GM21576 (cell line): ENCODE data around the gene PDXDC1.
A peak's percentile ranks its signal among the peaks of the same experiment; 100 is the strongest.
"Not testable (repeated sequence)": the region's sequence is repeated elsewhere in the genome, so short reads cannot be mapped to it uniquely, and the experiment has no call there.

Experiments used
- ATAC-seq: cut with Tn5 transposase; IDR thresholded peaks from one replicate; pipeline ENCODE4 v1.9.1; 2021; ENCODE audit warnings: mild to moderate bottlenecking, moderate library complexity; ENCODE audit not compliant: unreplicated experiment

Gene PDXDC1

GRCh38 chr16:15057681-15058417 is 83.0 kb downstream of the PDXDC1 start:
- no peak for ATAC-seq

- ATAC-seq: no peak
Measured at GRCh38 chr16:15059324-15059723, 84.5 kb downstream of the PDXDC1 start.

GRCh38 chr16:15062085-15062810 is 87.4 kb downstream of the PDXDC1 start:
- ATAC-seq: not testable (repeated sequence)

DNA sequence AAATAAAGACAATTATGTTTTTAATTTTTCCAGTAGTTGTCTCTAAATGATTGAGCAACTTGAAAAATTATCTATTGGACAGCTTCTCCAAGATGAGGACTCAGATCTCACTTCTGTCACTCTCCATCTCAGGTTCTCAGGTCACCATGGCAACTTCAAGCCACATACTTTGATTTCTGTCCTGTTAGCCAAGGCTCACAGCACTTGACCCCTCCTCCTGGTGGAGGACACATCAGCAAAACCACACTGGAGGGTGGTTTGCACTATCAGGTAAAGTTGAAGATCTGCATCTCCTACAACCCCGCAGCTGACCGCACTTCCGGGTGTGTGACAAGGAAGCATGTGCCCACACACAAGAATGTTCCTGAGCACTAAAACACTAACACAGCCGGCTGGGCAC is 91.1 kb downstream of the PDXDC1 start:
- ATAC-seq: not testable (repeated sequence)

DNA sequence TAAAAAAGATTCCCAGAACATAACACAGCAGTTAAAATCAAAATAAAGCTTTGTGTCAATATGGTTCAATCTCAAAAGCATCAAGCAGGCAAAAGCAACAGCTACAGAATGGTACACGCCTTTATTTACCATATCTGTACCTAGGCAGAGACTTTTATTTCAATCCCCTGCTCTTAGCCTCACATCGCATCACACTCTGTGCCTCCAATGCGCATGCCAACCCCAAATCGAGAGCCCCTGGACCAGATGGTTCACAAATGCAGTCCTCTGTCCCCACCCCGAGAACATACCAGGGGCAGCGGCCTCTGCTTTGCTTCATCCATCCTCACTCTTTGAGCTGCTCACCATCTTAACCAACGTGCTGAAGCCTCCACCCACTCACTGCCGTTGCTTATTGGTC is 91.9 kb downstream of the PDXDC1 start:
- not testable (repeated sequence) for ATAC-seq

- ATAC-seq: not testable (repeated sequence)
Measured at GRCh38 chr16:15071013-15071412, 96.2 kb downstream of the PDXDC1 start.

DNA sequence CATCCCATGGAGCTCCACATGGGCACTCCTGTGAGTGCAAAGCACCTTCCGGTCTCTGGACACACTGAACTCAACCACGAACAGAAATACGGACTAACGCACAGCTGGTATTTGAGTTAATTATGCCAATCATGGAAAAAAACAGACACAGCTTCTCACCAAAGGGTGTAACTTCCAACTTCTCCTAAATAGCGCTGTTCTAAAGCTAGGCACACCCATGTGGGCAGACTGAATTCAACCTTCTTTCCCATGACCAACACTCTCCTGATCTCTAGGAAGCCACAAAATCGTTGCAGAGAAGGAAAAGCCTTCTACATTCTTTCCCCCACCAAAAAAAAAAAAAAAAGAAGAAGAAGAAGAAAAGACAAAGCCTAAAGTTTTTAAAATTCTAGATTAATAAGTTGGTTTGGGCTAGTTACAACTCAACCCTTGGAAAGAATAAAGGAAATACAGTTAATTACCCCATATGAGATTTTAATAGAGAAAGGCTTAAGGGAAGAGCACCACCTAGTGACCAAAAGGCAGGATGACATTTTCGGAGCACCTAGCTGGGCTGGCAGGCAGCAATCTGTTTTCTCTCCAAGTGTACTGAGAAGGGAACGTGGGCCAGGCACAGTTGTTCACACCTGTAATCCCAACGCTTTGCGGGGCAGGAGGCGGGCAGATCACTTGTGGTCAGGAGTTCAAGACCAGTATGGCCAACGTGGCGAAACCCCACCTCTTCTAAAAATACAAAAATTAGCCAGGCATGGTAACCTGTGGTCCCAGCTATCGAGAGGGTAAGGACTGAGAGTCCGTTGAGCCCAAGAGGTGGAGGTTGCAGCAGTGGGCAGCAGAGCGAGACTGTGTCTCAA is 97.3 kb downstream of the PDXDC1 start:
- not testable (repeated sequence) for ATAC-seq

- ATAC-seq: no peak
Measured at GRCh38 chr16:15073101-15073500, 98.3 kb downstream of the PDXDC1 start.

GRCh38 chr16:15076161-15076560 is 101.3 kb downstream of the PDXDC1 start:
- not testable (repeated sequence) for ATAC-seq

DNA sequence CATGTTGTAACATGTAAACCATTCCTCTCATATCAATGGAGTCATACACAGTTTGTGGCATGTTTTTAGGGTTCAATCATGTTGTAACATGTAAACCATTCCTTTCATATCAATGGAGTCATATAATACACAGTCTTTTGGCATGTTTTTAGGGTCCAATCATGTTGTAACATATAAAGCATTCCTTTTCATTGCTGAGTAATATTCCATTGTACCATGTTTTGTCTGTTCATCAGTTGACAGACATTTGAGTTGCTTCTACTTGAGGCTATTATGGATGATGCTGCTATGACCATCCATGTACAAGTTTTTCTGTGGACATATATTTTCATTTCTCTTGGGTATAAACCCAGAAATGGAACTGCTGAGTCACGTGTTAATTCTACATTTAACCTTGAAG is 106.1 kb downstream of the PDXDC1 start:
- not testable (repeated sequence) for ATAC-seq

GRCh38 chr16:15082788-15083187 is 108.0 kb downstream of the PDXDC1 start:
- not testable (repeated sequence) for ATAC-seq

DNA sequence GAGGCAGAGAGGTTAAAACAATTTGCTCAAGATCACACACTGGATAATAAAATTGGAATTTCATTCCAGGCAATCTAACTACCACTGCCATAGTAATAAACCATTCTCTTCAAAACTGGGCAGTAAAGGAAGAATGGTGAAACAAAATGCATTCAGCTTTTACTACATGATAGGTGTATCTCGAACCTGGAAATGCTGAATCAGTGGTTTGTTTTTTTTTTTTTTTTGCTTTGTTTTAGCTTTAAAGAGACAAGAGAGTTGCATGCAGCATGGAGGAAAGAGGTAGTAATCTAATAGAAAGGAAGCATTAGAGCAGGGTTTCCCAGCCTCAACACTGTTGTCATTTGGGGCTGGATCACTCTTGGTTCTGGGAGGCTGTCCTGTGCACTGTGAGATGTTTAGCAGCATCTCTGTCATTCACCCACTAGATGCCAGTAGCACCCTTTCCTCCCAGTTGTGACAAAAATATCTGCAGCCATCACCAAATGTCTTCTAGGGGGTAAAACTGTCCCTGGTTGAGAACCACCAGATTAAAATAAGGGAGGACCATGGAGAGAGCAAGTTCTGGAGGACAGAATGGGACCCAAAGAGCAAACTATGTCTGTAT is 115.9 kb downstream of the PDXDC1 start:
- ATAC-seq: not testable (repeated sequence)

DNA sequence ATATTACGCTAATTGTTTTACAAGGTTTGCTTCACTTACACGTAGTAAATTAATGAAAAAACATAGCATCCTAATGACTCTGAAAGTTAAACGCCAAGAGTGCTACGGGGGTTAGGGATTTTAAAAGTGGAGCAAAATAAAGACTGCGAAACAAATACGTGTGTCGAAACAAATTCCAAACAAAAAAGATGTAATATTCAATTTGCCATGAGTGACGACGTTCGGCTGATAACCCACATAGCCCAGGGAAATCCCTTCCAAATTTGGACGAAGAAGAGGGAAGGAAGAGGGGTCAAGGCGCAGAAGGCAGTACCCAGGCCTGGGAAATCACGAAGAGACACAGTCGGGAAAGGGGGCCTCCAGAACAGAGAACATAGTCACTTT is 118.7 kb downstream of the PDXDC1 start:
- ATAC-seq: not testable (repeated sequence)

DNA sequence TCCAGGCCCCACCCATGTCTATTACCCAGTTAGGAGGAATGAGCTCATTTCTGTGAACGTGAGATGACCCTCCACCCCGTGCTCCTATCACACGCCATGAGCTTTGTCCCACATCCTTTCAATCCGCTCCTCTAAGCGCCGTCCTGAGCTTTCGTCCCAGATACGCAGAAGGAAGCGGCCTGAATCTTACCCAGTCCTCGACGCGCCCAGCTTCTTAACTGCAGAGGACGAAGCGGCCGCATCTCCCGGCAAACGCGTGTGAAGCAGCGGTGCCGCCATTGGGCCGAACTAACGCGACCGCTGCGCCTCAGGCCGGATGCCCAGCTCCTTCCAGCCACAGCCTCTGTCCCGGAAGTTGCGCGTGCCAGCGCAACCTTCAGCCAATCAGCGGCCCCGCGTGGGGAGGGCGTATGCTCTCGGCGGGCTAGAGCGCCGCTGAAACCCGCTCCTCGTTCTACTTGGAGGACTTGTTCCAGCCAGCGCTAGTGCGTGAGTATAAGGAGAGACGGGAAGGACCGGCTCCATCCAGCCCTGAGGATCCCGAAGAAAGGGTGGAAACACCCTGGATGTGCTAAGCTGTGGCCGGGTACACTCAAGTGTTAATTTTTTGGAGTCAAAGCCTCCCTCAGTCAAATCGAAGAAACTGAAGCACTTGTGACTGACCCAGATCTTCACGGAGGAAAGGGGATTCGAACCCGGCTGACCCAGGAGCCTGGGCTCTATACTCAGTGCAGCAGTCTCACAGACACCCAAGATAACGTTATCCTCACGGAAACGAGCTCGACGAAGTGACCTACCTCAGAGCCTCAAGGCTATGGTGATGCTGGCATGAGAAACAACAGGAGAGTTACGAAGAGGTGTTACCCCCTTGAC is 119.4 kb downstream of the PDXDC1 start, which contains the start of gene RRN3:
Gene RRN3, minus strand, starts transcription at position 318 of the 873 bp plus-strand sequence. Its CDS starts 39 bp downstream, at position 279.
- ATAC-seq: peak; percentile 98

DNA sequence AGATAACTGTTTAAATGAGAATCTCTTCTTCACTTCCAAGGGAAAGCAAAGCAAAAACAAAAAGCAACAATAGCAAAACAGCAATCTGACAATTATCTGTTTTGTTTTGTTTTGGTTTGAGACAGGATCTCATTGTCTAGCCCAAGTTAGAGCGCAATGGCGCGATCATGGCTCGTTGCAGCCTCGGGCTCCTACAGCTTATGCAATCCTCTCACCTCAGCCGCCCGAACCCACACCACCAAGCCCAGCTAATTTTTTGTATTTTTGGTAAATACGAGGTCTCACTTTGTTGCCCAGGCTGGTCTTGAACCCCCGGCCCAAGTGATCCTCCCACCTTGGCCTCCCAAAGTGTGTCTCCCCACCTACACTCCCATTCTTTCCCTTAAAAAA is 121.8 kb downstream of the PDXDC1 start:
- ATAC-seq: not testable (repeated sequence)

GRCh38 chr16:15099366-15099909 is 124.6 kb downstream of the PDXDC1 start:
- ATAC-seq: not testable (repeated sequence)

GRCh38 chr16:15100372-15100987 is 125.7 kb downstream of the PDXDC1 start:
- not testable (repeated sequence) for ATAC-seq

- ATAC-seq: not testable (repeated sequence)
Measured at GRCh38 chr16:15127641-15128425, 153.0 kb downstream of the PDXDC1 start.
